HepG2 (cell line): ENCODE measurements around the gene SYNJ2. TPM values are rescaled to one million over a fixed set of nuclear protein-coding genes. Genes with fewer than 3 reads are reported as not detected.

Experiments used
- ARNT ChIP-seq: fragments of 450-650 bp; IDR thresholded peaks from 2 replicates; pipeline ENCODE4 v1.6.1; 2017
- MTA1 ChIP-seq: sonication (generic); formaldehyde crosslinking; IDR thresholded peaks from 2 replicates; pipeline ENCODE4 v1.4.0; 2020; ENCODE audit warnings: missing genetic modification reagents, mild to moderate bottlenecking, borderline replicate concordance
- NCOR1 ChIP-seq: fragments of 200-600 bp; sonication (generic); IDR thresholded peaks from 2 replicates; pipeline ENCODE4 v1.7.0; 2017; ENCODE audit warnings: antibody characterized with exemption, low read length, borderline replicate concordance
- RFX3 ChIP-seq: IDR thresholded peaks from 2 replicates; pipeline ENCODE4 v1.6.1; 2016; ENCODE audit warnings: missing biosample characterization, missing genetic modification reagents
- SNAPC2 ChIP-seq: sonication (generic); formaldehyde crosslinking; IDR thresholded peaks from 2 replicates; pipeline ENCODE4 v1.8.1; 2022; ENCODE audit warnings: mild to moderate bottlenecking, missing genetic modification reagents
- THAP11 ChIP-seq: IDR thresholded peaks from 2 replicates; pipeline ENCODE4 v1.6.1; 2016; ENCODE audit warnings: missing biosample characterization, missing genetic modification reagents
- ZNF124 ChIP-seq: sonication (generic); formaldehyde crosslinking; IDR thresholded peaks from 2 replicates; pipeline ENCODE4 v1.4.0; 2020; ENCODE audit warnings: missing genetic modification reagents
- ZNF33A ChIP-seq: sonication (generic); formaldehyde crosslinking; IDR thresholded peaks from 2 replicates; pipeline ENCODE4 v1.5.1; 2020; ENCODE audit warnings: missing genetic modification reagents, mild to moderate bottlenecking, moderate library complexity, borderline replicate concordance
- ZNF615 ChIP-seq: sonication (generic); formaldehyde crosslinking; IDR thresholded peaks from 2 replicates; pipeline ENCODE4 v1.5.0; 2020; ENCODE audit warnings: mild to moderate bottlenecking, missing genetic modification reagents, borderline replicate concordance
- ZNF839 ChIP-seq: sonication (generic); formaldehyde crosslinking; IDR thresholded peaks from 2 replicates; pipeline ENCODE4 v1.4.0; 2020; ENCODE audit warnings: missing genetic modification reagents, mild to moderate bottlenecking, borderline replicate concordance
- polyA plus RNA-seq, 8 experiments: library from polyadenylated mRNA; depleted of rRNA in 3 of 8; stranded (reverse) in 7 of 8; unstranded in 1 of 8; fragments of >200 nt; fragmentation: Illumina TruSeq in 4 of 8; extraction: Trizol in 4 of 8; gene quantifications; 2 replicates each; pipeline versions ENCODE4 v1.2.1 to v1.2.3, GENCODE V29; 2011 to 2016; ENCODE audit warnings: low read depth in 4 of 8, missing spikeins in 1 of 8, mixed read lengths in 1 of 8; ENCODE audit not compliant: insufficient read depth in 1 of 8
- total RNA-seq, 5 experiments: library from RNA; depleted of rRNA; stranded (reverse); fragments of >200 nt; fragmentation: Illumina TruSeq; extraction: Trizol; gene quantifications; 2 replicates each; pipeline ENCODE4 v1.2.3, GENCODE V29; 2016; ENCODE audit warnings: low read depth in 1 of 5
- TF ChIP-seq, protein P1 (sequence below): sonication (generic); formaldehyde crosslinking; IDR thresholded peaks from 2 replicates; pipeline ENCODE4 v1.4.0; 2020; ENCODE audit warnings: mild to moderate bottlenecking, missing genetic modification reagents
- TF ChIP-seq, protein P2 (sequence below): sonication (generic); formaldehyde crosslinking; IDR thresholded peaks from 2 replicates; pipeline ENCODE4 v1.8.0; 2022; ENCODE audit warnings: mild to moderate bottlenecking, missing genetic modification reagents
- TF ChIP-seq, protein P3 (sequence below): sonication (generic); formaldehyde crosslinking; IDR thresholded peaks from 2 replicates; pipeline ENCODE4 v1.5.1; 2020; ENCODE audit warnings: mild to moderate bottlenecking, missing genetic modification reagents, moderate library complexity
- TF ChIP-seq, protein P4 (sequence below): sonication (generic); formaldehyde crosslinking; IDR thresholded peaks from 2 replicates; pipeline ENCODE4 v1.5.1; 2020; ENCODE audit warnings: mild to moderate bottlenecking, missing genetic modification reagents, moderate library complexity
- TF ChIP-seq, protein P5 (sequence below): sonication (generic); formaldehyde crosslinking; IDR thresholded peaks from 2 replicates; pipeline ENCODE4 v1.5.0; 2020; ENCODE audit warnings: mild to moderate bottlenecking, missing genetic modification reagents, moderate library complexity

SYNJ2 gene
- total and polyA plus RNA-seq, 2 of the 13 experiments (the other 11 are each of a cell fraction or from before 2014, with no cell fraction given): 39.1 to 57.6 TPM

DNA sequence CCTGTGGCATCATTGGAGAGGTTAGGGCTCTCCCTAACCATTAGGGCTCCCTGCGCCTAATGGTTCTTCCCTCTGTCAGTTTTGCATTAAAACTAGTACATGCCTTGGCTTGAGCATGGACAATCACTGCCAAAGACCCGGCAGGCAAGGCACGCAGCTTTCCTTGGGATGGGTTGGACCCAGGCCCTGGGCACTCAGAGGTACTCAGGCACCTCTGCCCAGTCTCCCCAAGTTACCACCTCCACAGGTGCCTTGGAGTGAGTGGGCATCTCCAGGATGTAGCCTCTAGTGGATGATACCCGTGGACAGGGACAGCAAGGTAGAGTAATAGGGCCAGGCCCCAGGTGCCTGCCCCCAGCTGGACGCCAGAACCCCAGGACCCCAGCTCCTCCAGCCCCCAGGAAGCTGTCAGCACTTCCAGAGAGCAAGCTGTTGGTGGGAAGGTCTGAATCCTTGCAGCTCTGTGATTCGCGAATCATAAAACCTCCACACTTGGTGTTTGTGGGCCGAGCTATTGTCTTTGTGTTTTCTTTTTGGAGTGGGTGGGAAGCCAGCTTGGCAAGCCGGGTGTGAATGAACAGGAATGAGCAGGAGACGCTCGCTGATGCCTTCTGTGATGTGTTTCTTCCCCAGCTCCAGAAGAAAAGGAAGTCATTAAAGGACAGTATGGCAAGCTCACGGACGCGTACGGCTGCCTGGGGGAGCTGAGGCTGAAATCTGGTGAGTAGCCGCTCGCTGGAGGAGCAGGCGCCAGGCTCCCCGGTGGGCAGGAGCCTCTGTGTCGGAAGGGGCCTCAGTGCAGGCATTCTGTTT is 35.1 kb downstream of the SYNJ2 start (continued):
- TF ChIP-seq, protein P1, sequence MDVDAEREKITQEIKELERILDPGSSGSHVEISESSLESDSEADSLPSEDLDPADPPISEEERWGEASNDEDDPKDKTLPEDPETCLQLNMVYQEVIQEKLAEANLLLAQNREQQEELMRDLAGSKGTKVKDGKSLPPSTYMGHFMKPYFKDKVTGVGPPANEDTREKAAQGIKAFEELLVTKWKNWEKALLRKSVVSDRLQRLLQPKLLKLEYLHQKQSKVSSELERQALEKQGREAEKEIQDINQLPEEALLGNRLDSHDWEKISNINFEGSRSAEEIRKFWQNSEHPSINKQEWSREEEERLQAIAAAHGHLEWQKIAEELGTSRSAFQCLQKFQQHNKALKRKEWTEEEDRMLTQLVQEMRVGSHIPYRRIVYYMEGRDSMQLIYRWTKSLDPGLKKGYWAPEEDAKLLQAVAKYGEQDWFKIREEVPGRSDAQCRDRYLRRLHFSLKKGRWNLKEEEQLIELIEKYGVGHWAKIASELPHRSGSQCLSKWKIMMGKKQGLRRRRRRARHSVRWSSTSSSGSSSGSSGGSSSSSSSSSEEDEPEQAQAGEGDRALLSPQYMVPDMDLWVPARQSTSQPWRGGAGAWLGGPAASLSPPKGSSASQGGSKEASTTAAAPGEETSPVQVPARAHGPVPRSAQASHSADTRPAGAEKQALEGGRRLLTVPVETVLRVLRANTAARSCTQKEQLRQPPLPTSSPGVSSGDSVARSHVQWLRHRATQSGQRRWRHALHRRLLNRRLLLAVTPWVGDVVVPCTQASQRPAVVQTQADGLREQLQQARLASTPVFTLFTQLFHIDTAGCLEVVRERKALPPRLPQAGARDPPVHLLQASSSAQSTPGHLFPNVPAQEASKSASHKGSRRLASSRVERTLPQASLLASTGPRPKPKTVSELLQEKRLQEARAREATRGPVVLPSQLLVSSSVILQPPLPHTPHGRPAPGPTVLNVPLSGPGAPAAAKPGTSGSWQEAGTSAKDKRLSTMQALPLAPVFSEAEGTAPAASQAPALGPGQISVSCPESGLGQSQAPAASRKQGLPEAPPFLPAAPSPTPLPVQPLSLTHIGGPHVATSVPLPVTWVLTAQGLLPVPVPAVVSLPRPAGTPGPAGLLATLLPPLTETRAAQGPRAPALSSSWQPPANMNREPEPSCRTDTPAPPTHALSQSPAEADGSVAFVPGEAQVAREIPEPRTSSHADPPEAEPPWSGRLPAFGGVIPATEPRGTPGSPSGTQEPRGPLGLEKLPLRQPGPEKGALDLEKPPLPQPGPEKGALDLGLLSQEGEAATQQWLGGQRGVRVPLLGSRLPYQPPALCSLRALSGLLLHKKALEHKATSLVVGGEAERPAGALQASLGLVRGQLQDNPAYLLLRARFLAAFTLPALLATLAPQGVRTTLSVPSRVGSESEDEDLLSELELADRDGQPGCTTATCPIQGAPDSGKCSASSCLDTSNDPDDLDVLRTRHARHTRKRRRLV (CRISPR knock-in tag): no peak
- TF ChIP-seq ZNF124 (CRISPR knock-in tag): no peak
- TF ChIP-seq SNAPC2: no peak
- no peak for TF ChIP-seq ZNF615 (CRISPR knock-in tag)
- TF ChIP-seq RFX3 (CRISPR knock-in tag): no peak
- no peak for TF ChIP-seq ZNF839 (CRISPR knock-in tag)
- TF ChIP-seq THAP11 (CRISPR knock-in tag): no peak
- TF ChIP-seq, protein P2, sequence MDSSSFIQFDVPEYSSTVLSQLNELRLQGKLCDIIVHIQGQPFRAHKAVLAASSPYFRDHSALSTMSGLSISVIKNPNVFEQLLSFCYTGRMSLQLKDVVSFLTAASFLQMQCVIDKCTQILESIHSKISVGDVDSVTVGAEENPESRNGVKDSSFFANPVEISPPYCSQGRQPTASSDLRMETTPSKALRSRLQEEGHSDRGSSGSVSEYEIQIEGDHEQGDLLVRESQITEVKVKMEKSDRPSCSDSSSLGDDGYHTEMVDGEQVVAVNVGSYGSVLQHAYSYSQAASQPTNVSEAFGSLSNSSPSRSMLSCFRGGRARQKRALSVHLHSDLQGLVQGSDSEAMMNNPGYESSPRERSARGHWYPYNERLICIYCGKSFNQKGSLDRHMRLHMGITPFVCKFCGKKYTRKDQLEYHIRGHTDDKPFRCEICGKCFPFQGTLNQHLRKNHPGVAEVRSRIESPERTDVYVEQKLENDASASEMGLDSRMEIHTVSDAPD (CRISPR knock-in tag): no peak
- TF ChIP-seq, protein P3, sequence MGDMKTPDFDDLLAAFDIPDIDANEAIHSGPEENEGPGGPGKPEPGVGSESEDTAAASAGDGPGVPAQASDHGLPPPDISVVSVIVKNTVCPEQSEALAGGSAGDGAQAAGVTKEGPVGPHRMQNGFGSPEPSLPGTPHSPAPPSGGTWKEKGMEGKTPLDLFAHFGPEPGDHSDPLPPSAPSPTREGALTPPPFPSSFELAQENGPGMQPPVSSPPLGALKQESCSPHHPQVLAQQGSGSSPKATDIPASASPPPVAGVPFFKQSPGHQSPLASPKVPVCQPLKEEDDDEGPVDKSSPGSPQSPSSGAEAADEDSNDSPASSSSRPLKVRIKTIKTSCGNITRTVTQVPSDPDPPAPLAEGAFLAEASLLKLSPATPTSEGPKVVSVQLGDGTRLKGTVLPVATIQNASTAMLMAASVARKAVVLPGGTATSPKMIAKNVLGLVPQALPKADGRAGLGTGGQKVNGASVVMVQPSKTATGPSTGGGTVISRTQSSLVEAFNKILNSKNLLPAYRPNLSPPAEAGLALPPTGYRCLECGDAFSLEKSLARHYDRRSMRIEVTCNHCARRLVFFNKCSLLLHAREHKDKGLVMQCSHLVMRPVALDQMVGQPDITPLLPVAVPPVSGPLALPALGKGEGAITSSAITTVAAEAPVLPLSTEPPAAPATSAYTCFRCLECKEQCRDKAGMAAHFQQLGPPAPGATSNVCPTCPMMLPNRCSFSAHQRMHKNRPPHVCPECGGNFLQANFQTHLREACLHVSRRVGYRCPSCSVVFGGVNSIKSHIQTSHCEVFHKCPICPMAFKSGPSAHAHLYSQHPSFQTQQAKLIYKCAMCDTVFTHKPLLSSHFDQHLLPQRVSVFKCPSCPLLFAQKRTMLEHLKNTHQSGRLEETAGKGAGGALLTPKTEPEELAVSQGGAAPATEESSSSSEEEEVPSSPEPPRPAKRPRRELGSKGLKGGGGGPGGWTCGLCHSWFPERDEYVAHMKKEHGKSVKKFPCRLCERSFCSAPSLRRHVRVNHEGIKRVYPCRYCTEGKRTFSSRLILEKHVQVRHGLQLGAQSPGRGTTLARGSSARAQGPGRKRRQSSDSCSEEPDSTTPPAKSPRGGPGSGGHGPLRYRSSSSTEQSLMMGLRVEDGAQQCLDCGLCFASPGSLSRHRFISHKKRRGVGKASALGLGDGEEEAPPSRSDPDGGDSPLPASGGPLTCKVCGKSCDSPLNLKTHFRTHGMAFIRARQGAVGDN: peak; percentile 11
- no peak for TF ChIP-seq NCOR1
- no peak for TF ChIP-seq ARNT
- TF ChIP-seq, protein P4, sequence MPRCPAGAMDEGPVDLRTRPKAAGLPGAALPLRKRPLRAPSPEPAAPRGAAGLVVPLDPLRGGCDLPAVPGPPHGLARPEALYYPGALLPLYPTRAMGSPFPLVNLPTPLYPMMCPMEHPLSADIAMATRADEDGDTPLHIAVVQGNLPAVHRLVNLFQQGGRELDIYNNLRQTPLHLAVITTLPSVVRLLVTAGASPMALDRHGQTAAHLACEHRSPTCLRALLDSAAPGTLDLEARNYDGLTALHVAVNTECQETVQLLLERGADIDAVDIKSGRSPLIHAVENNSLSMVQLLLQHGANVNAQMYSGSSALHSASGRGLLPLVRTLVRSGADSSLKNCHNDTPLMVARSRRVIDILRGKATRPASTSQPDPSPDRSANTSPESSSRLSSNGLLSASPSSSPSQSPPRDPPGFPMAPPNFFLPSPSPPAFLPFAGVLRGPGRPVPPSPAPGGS (CRISPR knock-in tag): no peak
- TF ChIP-seq MTA1 (CRISPR knock-in tag): no peak
- TF ChIP-seq, protein P5, sequence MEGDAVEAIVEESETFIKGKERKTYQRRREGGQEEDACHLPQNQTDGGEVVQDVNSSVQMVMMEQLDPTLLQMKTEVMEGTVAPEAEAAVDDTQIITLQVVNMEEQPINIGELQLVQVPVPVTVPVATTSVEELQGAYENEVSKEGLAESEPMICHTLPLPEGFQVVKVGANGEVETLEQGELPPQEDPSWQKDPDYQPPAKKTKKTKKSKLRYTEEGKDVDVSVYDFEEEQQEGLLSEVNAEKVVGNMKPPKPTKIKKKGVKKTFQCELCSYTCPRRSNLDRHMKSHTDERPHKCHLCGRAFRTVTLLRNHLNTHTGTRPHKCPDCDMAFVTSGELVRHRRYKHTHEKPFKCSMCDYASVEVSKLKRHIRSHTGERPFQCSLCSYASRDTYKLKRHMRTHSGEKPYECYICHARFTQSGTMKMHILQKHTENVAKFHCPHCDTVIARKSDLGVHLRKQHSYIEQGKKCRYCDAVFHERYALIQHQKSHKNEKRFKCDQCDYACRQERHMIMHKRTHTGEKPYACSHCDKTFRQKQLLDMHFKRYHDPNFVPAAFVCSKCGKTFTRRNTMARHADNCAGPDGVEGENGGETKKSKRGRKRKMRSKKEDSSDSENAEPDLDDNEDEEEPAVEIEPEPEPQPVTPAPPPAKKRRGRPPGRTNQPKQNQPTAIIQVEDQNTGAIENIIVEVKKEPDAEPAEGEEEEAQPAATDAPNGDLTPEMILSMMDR: no peak
- no peak for TF ChIP-seq ZNF33A (CRISPR knock-in tag)
